Measurements from ENCODE around the gene BUB3.

- TF ChIP-seq YY1 (IDR thresholded peaks at IDR 0.05; ENCODE audit: low read depth, low read length) (no peak), CTCF (IDR thresholded peaks at IDR 0.05; ENCODE audit: control extremely low read depth in 1 of 3, insufficient read depth in 1 of 3, low read depth in 1 of 3, low read length in 3 of 3) (no peak), RFX5 (IDR thresholded peaks at IDR 0.05; ENCODE audit: borderline replicate concordance, low read depth, low read length) (no peak), EZH2 (IDR thresholded peaks at IDR 0.05; ENCODE audit: low read depth, low read length, severe bottlenecking) (peak; percentile 89), EP300 (IDR thresholded peaks at IDR 0.05; ENCODE audit: borderline replicate concordance in 1 of 2, low read depth in 2 of 2, low read length in 2 of 2) (no peak), JUN (IDR thresholded peaks at IDR 0.05; ENCODE audit: low read depth, low read length) (no peak), SRF (IDR thresholded peaks at IDR 0.05; ENCODE audit: low read depth, low read length) (no peak), TBP (IDR thresholded peaks at IDR 0.05; ENCODE audit: low read depth, low read length) (no peak), HDAC6 (IDR thresholded peaks at IDR 0.05; ENCODE audit: low read depth, low read length) (no peak), CEBPB (IDR thresholded peaks at IDR 0.05; ENCODE audit: low read depth, low read length) (no peak), POLR2A (IDR thresholded peaks at IDR 0.05; ENCODE audit: control extremely low read depth in 1 of 2, low read depth in 2 of 2, low read length in 2 of 2) (no peak), TAF1 (IDR thresholded peaks at IDR 0.05; ENCODE audit: low read depth, low read length) (no peak), TEAD4 (IDR thresholded peaks at IDR 0.05; ENCODE audit: low read depth, low read length) (no peak), SIN3A (conservative IDR thresholded peaks at IDR 0.05 in 1 of 2, IDR thresholded peaks at IDR 0.05 in 1 of 2; ENCODE audit: low read depth in 1 of 2, low read length in 2 of 2) (no peak)
Observed at GRCh38 chr10:123146013-123146893, 7.9 kb upstream of the BUB3 start.

Measured in H1 (cell line).